GM19043 (cell line): ENCODE data around the gene FANCI.

Experiments
- ATAC-seq: cut with Tn5 transposase; IDR thresholded peaks from one replicate; pipeline ENCODE4 v1.9.1; 2021; ENCODE audit warnings: low read depth; ENCODE audit not compliant: unreplicated experiment

FANCI gene

DNA sequence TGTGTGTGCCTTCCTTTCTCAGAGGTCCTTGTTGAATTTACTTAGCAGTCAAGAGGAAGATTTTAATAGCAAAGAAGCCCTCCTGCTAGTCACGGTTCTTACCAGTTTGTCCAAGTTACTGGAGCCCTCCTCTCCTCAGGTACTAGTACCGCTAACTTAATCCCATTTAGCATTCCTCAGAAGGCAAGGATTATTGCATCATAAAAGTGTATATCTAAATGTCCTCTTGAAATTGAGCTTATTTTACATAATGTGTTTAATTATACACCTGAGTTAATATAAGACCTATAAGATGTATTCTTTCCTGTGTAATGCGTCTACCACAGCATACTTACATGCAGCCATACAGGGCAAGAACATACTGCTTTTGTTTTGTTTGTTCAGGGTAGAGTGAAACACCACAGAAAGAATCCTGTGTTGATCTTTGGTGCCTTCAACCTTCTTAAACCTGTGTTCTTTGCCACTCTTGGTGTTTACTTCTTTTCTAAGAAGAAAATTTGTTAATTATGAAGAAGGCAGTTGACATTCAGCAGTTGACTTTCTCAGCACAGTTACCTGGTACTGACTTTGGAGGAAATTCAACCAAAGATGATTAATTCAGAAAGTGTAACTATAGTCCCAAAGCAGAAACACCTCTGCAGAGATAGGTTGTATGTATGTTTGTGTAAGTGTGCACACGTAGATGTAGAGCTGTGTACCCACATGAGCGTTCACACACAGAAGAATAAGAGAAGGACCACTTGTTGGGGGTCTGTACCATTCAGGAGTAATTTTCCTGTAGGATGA is 57.7 kb downstream of the FANCI start:
- no peak for ATAC-seq

DNA sequence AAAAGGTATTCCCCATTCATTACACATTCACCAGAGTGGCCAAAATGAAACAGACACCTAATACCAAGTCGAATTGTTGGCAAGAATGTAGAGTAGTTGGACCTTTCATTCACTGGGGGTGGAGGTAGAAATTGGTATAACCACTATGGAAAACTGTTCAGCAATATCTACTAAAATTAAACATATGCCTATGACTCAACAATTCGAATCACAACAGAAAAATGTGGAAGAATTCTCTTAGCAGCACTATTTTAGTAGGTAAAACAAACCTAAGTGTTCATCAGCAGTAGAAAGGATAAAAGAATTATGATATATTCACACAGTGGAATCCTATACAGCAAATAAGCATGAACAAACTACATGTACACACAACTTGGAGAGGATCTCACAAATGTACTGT is 60.2 kb downstream of the FANCI start:
- ATAC-seq: no peak

DNA sequence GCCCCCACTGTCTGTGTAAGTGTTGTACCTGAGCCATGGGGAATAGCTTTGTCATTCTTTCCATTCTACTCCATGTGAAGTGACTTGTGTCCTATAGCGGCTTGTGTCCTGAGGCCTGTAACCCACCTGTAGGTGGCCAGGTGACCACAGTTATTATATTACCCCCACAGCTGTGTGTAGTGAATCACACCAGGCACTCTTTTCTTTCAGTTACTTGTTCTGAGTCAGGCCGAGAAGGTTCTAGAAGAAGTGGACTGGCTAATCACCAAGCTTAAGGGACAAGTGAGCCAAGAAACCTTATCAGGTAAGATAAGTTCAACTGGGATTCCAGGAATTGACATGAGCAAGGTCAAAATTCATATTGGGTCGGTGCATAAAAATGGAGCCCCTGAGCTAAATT is 61.6 kb downstream of the FANCI start:
- ATAC-seq: no peak

DNA sequence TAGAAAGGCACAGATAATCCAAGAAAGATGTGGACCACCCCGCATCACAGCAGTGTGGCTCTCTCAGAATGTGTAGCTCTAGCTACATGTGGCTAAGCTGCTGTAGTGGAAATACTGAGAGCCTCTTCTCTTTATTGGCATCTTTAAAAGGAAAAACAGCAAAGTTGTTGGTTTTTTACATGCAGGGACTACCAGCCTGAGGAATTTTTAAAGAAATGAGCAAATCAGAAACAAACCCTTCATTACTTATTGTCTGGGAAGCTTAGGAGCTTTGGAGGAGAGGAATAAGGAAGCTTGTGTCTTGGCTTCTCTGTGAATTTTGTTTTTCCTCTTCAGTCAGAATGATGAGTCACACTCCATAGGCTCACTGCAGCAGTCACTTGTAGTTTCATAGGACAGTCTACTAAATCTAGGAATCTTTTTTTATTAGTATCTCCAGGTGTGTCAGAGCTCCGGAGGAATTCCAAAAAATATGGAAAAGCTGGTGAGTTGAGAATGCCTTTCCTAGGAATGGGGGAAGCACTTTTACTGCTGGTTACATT is 63.3 kb downstream of the FANCI start:
- ATAC-seq: no peak

DNA sequence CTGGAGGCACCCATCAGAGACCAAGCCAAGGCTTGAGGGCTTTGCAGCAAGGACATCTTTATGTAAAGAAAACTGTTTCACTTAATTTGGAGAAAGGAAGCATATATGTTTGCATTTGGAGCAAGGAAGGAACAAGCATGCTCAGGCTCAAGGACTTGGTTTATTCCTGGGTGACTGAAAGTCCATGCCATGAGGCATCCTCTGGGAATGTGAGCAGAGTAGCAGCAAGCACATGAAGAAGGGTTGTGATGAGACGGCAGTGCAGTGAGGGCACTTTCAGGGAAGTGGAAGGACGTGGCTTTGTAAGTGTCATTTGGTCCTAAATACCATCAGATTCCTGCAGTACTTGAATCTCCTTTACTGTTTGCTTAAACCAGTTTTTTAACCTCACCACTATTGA is 64.0 kb downstream of the FANCI start:
- no peak for ATAC-seq

DNA sequence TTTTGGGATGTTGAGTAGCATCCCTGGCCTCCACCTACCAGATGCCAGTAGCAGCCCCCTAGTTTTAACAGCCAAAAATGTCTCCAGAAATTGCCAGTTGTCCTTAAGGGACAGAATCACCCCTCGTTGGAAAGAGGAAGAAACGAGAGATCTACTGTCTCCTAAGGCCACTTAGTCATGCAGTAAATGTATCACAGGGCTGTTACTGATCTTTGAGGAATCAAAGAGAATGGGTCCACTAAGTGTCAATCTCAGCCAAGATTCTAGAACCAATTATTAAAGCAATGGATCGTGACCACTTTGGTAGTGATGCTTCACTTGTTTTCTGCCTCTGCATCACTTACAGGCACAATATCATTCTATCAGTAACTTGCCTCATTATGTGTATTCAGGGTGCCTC is 64.5 kb downstream of the FANCI start:
- no peak for ATAC-seq

DNA sequence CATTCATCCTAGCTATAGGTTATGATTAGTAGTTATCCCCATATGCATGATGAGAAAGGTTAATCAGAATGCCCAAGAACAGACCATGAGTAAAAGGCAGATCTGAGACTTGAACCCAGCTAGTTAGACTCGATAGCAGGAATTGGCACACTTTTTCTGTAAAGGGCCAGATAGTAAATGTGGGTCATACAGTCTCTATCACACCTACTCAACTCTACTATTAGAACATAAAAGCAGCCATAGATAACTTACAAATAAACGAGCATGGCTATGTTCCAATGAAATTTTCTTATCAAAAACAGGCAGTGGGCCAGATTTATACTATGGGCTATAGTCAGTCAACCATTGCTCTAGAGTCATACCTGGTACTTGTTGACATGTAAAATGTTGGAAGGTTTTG is 66.2 kb downstream of the FANCI start:
- ATAC-seq: no peak

DNA sequence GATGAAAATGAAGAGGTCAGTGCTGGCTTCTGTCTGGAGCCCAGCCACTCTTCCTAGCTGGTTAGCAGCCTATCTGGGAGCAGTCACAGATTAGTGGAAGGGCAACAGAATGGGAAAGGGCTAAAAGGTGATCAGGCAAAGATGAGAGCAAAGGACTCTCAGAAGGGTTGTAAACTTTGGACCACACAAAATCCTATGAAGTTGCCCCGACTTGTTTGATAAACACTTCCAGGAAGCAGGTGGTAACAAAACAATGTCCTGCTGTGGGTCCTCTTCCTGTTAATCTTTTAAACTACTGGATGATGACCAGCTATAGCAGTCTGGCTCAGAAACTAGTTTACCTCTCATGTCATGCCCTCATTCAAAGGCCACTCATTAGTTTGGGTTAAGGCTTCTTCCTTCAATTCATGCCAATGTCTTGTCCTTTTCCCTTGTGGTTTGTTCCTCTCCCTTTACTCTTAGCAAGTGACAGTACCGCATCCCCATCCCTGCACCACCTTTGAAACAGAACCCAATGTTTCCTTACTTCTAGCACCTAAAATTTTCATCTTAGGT is 71.7 kb downstream of the FANCI start:
- no peak for ATAC-seq

DNA sequence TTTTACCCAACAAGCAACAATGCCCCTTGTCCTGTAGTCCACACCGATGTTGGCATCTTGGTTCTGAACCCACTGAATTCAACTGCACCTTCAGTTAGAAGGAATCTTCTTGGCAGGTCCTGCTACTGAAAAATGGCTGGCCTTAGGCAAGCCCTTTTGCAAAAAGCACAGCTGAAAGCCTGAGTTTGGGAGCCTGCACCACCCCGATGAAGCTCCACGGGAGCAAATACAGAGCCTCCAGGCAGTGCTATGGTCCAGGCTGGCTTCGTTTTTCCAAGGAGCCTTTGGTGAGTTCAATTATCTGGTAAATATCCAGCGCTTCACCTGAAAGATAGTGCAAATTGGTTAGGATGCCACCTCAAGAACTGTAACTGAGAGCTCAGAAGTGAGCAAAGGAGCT is 72.7 kb downstream of the FANCI start:
- no peak for ATAC-seq

DNA sequence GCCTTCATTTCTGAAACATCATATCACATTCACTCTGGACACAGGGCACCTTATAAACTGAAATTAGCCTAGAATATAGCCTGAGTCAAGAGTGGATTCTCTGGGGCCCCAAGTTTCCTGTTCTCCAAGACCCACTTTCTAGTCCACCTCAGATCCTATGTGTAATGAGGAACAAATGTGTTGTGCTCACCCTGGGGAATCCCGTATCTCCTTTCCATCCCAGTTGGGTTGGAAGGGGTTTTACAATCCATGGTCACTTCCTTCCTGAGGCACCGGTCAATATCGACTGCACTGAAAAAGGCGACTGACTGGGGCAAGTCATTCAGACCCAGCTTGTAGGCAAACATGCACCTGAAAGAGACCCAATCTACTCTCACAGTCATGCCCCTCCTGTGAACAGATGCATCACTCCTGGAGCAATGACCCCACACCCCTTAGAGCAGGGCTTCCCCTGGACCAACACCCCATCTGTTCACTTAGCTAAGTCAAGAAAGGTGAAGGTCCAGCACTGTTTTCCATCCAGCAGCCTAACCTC is 73.5 kb downstream of the FANCI start:
- ATAC-seq: no peak

DNA sequence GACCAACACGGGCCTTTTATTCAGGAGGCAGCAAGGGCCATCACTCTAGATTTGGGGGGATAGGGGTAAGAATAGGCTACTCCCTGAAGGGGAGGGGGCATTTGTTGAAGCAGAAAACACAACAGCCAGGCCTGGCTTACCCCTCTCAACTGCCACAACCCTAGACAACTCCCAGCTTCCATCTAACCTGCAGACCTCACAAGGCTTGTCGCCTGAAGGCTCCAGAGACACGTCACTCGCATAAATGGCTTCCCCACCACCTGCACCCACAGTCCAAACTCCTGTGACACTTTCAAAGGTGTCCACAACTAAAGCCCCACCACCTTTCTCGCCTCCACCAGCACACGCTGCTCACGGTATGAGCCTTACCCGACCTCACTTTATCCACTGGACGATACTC is 75.9 kb downstream of the FANCI start:
- ATAC-seq: no peak

DNA sequence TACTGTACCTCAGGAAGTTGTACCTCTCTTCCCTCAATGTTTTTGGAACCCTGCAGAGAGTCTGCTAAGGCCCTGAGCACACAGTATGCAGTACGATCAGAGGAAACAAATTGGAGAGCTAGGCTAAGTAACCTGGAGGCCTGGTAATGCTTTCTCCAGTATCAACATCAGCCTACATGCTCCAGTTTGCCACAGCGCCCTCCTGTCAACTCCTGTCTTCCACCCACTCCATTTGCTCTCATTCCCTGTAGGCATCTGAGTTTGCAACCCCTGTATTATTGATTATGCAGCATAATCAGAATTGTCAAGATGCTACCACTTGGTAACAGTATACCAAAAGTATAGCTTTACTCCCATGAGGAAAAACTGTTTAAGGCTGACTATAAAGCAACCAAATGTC is 76.4 kb downstream of the FANCI start:
- ATAC-seq: no peak

DNA sequence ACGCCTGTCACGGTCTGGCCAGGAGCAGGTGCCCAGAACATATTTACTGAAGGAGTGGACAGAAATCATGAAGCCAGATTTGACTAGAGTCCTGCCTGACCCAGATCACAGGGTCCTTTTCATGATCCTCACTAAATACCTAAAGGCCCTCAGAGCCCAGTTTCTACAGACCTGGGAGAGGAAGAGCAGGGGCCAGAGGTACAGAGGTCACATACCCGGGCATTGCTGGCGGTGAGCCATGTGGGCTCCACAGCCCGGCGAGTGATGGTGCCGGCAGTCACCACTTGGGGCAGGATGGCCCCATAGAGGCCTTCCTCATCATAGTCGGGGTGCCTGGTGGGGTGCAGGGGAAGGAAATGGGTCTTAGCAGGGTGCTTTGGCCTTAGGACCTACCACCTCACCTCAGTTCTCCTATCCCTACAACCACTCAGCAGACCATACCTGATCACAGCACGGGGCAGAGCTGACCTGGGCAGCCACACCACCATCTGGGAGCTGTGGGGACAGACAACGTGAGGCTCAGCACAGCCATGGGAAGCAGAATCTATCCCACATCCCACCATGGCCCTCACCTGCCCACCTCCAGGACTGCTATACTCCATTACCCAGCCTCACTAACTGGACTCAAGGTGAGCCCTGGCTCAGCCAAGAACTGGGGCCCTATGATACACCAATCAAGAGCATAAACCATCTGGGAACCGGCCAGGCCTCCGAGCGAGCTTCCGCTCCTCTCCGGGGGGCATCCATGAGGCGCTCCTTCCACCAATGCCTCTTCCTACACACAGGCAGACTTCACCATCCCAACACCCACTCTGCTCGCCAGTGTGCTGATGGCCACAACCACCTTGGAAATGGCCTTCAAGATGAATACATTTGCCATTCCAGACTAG is 78.0 kb downstream of the FANCI start:
- ATAC-seq: no peak

DNA sequence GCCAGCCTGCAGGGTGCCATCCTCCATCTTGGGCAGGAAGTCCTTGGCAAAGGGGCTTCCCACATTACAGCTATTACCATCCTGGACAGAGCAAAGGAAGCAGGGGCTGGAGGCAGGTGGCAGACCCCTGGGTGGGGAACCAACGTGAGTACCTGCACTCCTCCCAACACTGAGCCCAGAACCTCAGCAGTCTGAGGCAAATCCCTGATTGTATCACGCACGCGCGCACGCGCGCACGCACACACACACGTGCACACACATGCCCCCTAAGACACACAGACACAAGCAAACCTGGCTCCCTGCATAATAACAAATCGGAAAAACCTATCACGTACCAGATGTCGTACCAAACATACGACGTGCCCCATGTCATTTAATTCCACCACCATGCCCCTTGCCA is 79.0 kb downstream of the FANCI start:
- no peak for ATAC-seq

DNA sequence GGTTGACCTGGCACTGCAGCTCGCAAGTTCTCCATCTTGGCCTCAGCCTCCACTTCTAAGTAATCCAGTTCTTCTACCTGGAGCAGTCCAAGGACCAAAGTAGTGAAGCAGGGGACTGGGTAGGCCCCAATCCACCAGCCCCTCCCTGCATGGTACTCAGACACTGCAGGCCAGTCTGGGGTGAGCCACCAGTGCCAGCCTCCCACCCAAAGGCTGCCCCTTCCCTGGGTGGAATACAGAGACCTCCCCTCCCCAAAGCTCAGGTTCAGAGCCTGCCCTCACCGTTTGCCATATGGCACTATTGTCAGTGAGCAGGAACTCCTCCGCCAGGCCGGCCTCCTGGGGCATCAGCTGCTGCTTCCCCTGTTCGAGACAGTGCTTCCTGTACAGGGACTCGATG is 80.0 kb downstream of the FANCI start:
- no peak for ATAC-seq

DNA sequence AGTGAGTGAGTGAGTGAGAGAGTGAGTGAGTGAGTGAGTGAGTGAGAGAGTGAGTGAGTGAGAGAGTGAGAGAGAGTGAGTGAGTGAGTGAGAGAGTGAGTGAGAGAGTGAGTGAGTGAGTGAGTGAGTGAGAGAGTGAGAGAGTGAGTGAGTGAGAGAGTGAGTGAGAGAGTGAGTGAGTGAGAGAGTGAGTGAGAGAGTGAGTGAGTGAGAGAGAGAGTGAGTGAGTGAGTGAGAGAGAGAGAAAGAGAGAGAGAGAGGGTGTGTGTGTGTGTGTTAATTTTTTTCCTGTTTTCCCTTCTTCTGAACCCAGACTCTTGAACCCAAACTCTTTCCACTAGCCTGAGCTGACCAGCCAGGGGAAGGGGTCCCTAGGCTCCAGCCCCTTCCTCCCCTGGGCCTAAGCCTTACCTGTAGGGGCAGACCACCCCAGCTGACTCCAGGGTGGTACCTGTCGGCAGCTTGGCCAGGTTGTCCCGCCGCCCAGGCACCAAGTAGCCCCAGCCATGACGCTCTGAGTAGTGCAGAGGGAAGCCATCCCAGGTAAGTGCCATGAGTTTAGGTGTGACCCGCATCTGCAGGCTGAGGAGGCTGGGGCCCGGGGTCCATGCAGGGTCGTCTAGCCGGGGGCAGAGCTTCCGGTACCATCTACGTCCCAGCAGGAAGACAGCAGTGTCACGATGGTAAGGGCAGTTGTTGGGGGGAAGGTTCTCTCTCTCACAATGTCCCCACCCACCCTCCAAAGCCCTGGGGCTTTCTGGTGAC is 81.4 kb downstream of the FANCI start:
- ATAC-seq: no peak

DNA sequence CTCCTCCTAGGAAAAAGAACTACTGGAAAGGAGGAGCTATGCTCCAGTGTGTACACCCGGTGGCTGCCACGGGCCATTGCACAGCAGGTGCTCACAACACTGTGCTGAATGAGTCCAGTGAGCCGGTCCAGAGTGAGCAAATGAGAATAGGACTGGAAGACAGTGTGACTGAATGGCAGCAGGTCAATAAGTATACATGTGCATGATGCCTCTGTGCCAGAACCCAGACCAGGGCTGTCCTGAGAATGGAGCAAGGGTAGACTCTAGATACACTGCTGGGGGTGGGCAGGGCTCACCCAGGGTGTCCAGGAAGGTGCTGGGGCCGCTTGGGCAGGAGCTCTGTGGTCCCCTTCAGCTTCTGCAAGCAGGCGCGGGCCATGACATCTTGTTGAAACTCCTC is 82.5 kb downstream of the FANCI start:
- ATAC-seq: no peak

DNA sequence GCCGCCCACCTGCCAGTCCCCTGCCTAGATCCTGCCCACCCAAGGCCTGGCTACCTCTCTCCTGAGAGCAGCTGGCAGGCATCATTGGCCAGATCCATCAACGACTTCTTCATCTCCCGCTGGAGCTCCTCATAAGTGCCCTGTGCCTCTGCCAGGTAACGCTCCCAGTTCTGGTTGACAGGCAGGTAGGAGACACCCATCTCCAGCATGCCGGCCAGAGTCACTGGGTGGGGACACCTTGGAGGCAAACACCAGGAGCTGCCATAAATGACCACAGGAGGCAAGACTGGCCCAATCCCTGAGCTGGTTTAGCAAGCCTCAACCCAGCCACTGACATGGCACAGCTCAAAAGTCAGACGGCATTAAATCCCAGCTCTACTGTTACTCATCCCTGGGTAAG is 83.3 kb downstream of the FANCI start:
- no peak for ATAC-seq

DNA sequence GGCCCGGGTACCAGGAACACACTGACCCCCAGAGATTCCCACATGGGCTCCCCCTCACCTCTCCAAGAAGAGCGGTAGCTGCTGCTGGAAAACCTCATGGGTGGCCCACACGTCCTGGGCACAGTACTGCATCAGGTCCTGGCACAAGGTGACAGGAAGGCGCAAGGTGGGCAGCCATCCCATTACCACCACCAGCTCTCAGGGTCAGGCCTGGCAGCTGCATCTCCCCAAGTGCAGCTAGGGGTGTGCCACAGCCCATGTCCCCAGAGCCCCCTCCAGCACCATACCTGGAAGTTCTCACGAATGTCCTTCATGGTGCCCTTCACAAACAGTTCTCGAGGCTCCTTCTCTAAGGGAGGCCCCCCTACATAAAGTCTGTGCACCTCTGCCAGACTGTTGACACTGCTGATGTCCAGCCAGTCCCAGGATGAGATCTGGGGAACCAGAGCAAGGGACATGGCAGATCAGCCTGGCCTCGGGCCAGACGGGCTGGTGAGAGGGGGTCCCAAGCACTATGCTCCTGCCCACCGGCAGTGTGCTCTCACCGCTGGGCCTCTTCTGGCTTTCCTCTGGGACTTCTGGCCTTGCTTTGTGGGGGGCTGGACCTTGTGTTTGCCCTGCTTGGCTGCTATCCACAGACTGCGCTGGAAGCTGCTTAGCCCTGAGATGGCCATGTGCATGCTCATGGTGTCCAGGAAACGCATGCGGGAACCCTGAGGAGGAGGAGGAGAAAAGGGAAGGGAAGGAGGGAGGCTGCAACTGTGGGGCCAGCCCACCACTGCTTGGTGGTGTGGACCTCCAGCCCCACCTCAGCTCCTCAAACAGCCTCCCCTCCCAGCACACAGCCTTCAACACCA is 84.8 kb downstream of the FANCI start:
- ATAC-seq: no peak
